ENCODE results near the gene KLHDC3. TPM values are rescaled to one million over a fixed set of nuclear protein-coding genes. Genes with fewer than 3 reads are reported as not detected.

KLHDC3 gene
- total RNA-seq, 4 donors from 2014 or later: 39.1 to 77.3 (median 64.0) TPM

GRCh38 chr6:43009124-43009523, 4.9 kb upstream of the KLHDC3 start:
- TF ChIP-seq CTCF (IDR thresholded peaks at IDR 0.05; ENCODE audit: low read depth): no peak

GRCh38 chr6:43011207-43011606, 2.8 kb upstream of the KLHDC3 start:
- TF ChIP-seq CTCF (IDR thresholded peaks at IDR 0.05; ENCODE audit: low read depth): no peak

- no peak for TF ChIP-seq CTCF (IDR thresholded peaks at IDR 0.05; ENCODE audit: low read depth)
Observed at GRCh38 chr6:43012364-43012763, 1.7 kb upstream of the KLHDC3 start.

- TF ChIP-seq CTCF (IDR thresholded peaks at IDR 0.05; ENCODE audit: low read depth): no peak
Observed at GRCh38 chr6:43013097-43013842, 779 bp upstream of the KLHDC3 start.

- no peak for TF ChIP-seq CTCF (IDR thresholded peaks at IDR 0.05; ENCODE audit: low read depth)
Observed at GRCh38 chr6:43014434-43014909, 423 bp downstream of the KLHDC3 start.

- TF ChIP-seq CTCF (IDR thresholded peaks at IDR 0.05; ENCODE audit: low read depth): no peak
Observed at GRCh38 chr6:43016176-43016942, 2.3 kb downstream of the KLHDC3 start.

- no peak for TF ChIP-seq CTCF (IDR thresholded peaks at IDR 0.05; ENCODE audit: low read depth)
Observed at GRCh38 chr6:43016943-43017334, 2.9 kb downstream of the KLHDC3 start.

Measured in subcutaneous adipose tissue (tissue), 4 donors.